Activated naive CD4-positive, alpha-beta T cell treated with anti-CD3 and anti-CD28 coated beads, Interleukin-2, amount 10 ng/mL, durations not matched to agents 7 days and 5 days (primary cell): ENCODE data around the gene ARHGAP42.

Experiments used
- CTCF ChIA-PET: fragments of 350-600 bp; sonication (Branson Sonifier 250); formaldehyde crosslinking; loops from one replicate; lab custom pipeline; 2021; ENCODE audit warnings: antibody characterized with exemption; lab: Charles Lee
- DNase-seq: peaks from one replicate; pipeline ENCODE4 v3.0.0-alpha.2; 2020
- H3K27ac Mint-ChIP-seq: one replicate; pipeline ENCODE4 v1.8.0; 2021; ENCODE audit warnings: mild to moderate bottlenecking, moderate library complexity, mixed read lengths
- H3K27me3 Mint-ChIP-seq: one replicate; pipeline ENCODE4 v1.8.0; 2021; ENCODE audit warnings: mild to moderate bottlenecking, mixed read lengths
- H3K36me3 Mint-ChIP-seq: one replicate; pipeline ENCODE4 v1.8.0; 2021; ENCODE audit warnings: mixed read lengths
- H3K4me1 Mint-ChIP-seq: one replicate; pipeline ENCODE4 v1.8.0; 2021; ENCODE audit warnings: mixed read lengths
- H3K4me3 Mint-ChIP-seq: one replicate; pipeline ENCODE4 v1.8.0; 2021; ENCODE audit warnings: mild to moderate bottlenecking, moderate library complexity, mixed read lengths
- H3K9me3 Mint-ChIP-seq: one replicate; pipeline ENCODE4 v1.8.0; 2021; ENCODE audit warnings: mixed read lengths

The ARHGAP42 gene

DNA sequence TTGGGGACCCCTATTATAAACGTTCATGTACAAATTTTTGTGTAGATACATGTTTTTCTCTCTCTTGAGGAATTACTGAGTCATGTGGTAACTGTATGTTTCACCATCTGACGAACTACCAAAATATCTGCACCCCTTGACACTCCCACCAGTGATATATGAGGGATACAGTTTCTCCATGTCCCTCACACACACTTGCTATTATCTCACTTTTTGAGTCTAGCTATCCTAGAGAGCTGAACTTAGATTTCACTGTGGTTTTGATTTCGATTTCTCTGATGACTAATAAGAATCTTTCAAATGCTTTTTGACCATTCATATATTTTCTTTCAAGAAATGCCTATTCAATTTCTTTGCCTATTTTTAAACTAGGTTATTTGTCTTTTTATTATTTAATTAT is 242.3 kb downstream of the ARHGAP42 start:
- no peaks in the 10 kb centered on the region for H3K9me3 Mint-ChIP-seq
- no peaks in the 10 kb centered on the region for H3K36me3 Mint-ChIP-seq
- DNase-seq: no peak
- no peaks in the 10 kb centered on the region for H3K27me3 Mint-ChIP-seq
- H3K4me1 Mint-ChIP-seq: no peaks in the 10 kb centered on the region
- no peak overlapping the region for H3K4me3 Mint-ChIP-seq
- H3K27ac Mint-ChIP-seq: no peak overlapping the region
- CTCF ChIA-PET: no interaction called here

DNA sequence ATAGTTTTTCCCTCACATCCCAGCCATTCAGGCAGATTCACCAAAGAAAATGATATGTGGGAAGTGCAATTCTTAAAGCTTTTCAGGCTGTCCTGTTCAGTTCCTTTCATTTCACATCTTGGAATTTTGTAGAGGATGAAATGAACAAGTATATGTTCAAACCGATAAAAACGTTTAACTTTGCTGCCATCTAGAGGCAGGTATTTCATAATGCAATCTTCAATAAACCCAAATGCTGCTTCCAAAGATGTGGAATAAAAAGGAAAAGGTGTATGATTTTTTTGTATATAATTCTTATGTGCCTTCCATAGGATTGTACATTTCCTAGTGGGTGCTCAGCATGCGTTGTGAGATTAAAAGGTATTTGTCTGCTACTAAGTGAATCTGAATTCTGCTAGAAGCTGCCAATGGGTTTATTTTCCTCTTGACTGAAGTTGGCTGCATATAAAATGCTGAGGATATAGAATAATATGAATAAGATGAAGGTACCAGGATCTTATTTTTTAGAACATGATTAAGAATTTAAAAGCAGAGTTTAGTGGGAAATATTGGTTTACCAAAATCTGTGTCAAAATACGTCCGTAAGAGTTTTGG is 243.2 kb downstream of the ARHGAP42 start:
- DNase-seq: no peak
- Mint-ChIP-seq H3K4me1 (no peaks in the 10 kb centered on the region), H3K9me3 (no peaks in the 10 kb centered on the region), H3K27me3 (no peaks in the 10 kb centered on the region), H3K27ac (no peak overlapping the region), H3K4me3 (no peak overlapping the region), H3K36me3 (no peaks in the 10 kb centered on the region)
- CTCF ChIA-PET: interaction anchor here (0.9 to 1.1 kb wide), 2 partner anchors 12 to 774 kb away, joined by 3 read pairs; no protein-coding TSS in a partner anchor

DNA sequence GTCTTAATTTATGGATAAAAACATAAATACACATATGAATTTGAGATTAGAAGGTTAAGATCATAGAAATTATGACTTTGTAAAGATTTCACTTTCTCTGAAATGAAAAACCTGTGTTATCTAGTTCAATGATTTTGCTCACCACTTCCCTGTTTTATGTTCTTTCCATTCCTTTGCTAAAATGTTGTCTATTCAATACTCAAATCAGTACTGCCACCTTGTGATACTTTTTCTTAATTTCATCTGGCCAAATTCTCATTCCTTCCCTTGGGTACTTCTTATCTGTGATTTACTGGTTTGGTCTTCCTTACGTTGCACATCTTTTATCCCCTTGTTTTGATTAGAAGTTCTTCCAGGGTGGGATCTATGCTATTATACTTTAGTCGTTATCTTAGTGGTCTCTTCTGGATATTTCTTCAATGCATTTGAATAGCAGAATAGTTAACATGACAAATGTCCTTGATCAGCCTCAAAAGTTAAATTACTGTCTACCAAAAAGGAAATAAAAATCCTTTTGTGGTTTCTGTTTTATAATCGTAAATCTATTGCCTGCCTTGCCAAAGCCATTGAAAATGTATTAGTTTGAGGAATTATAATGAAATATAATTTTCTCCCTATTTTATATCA is 245.5 kb downstream of the ARHGAP42 start:
- H3K9me3 Mint-ChIP-seq: no peaks in the 10 kb centered on the region
- no peaks in the 10 kb centered on the region for H3K36me3 Mint-ChIP-seq
- no peak for DNase-seq
- H3K27me3 Mint-ChIP-seq: no peaks in the 10 kb centered on the region
- no peak overlapping the region for H3K27ac Mint-ChIP-seq
- CTCF ChIA-PET: interaction anchor here (0.8 kb wide), 1 partner anchor 354 kb away, joined by 3 read pairs; no protein-coding TSS in a partner anchor
- H3K4me1 Mint-ChIP-seq: no peaks in the 10 kb centered on the region
- H3K4me3 Mint-ChIP-seq: no peak overlapping the region

DNA sequence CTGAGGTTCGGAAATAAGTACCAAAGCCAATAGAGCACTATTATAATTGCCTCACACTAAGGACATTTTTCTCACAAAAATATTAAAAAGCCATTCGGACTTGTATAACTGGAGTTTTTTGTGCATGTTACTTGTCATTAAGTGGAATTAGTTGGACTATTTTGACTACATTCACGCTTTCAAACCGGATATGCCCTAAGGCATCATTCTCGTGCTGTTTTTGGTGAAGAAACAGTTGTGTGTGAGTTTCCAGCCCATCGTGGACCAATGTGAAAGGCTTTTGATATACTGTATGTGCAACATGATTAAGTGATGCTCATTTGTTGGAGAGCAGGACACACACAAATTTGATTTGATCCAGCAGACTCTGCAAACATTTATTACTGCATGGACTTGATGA is 249.7 kb downstream of the ARHGAP42 start:
- Mint-ChIP-seq H3K9me3 (no peaks in the 10 kb centered on the region), H3K4me3 (no peak overlapping the region), H3K36me3 (no peaks in the 10 kb centered on the region), H3K4me1 (no peaks in the 10 kb centered on the region), H3K27me3 (no peaks in the 10 kb centered on the region), H3K27ac (no peak overlapping the region)
- CTCF ChIA-PET: no interaction called here
- DNase-seq: no peak

DNA sequence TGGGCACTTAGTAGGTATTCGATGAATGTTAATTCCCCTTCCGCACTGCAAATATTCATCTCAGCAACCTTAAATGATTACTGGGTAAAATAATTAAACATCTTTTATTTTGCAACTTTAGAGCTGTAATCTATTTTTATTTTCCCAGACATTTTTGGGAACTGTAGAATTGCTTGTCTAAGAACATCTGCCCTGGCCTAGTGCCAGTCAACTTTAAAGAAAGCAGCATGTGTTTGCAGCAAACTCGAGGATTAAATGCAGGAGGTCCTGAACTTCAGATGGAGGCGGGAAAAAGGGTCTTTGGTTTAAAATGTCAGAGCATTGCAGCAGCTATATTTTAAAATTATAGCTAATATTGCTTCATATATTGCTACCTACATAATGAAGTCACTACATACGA is 252.5 kb downstream of the ARHGAP42 start:
- H3K9me3 Mint-ChIP-seq: no peaks in the 10 kb centered on the region
- CTCF ChIA-PET: interaction anchor here (0.6 kb wide), 1 partner anchor 569 kb away, joined by 3 read pairs; no protein-coding TSS in a partner anchor
- H3K27me3 Mint-ChIP-seq: no peaks in the 10 kb centered on the region
- no peak overlapping the region for H3K4me3 Mint-ChIP-seq
- DNase-seq: no peak
- no peaks in the 10 kb centered on the region for H3K36me3 Mint-ChIP-seq
- no peak overlapping the region for H3K27ac Mint-ChIP-seq
- H3K4me1 Mint-ChIP-seq: no peaks in the 10 kb centered on the region

DNA sequence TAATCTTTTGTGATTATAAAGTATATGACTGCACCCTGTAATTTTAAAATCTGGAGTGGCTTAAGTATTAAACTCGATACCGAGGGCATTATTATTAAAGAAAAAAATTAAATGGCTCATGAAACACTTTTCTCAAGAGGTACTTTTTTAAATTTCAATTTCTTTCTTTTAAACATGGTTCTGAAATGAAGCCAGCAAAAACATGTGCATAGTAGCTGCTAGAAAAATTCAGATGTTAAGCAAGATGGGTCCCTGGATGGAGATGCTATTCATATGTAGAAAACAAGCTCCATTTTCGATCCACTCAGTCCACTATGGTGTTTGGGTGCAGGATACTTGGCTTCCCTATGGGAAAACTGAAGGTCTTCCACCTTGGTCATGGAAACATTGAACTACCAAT is 253.0 kb downstream of the ARHGAP42 start:
- CTCF ChIA-PET: interaction anchor here (0.6 kb wide), 1 partner anchor 568 kb away, joined by 3 read pairs; no protein-coding TSS in a partner anchor
- Mint-ChIP-seq H3K27me3 (no peaks in the 10 kb centered on the region), H3K36me3 (no peaks in the 10 kb centered on the region), H3K4me1 (no peaks in the 10 kb centered on the region), H3K9me3 (no peaks in the 10 kb centered on the region), H3K4me3 (no peak overlapping the region), H3K27ac (no peak overlapping the region)
- DNase-seq: no peak

DNA sequence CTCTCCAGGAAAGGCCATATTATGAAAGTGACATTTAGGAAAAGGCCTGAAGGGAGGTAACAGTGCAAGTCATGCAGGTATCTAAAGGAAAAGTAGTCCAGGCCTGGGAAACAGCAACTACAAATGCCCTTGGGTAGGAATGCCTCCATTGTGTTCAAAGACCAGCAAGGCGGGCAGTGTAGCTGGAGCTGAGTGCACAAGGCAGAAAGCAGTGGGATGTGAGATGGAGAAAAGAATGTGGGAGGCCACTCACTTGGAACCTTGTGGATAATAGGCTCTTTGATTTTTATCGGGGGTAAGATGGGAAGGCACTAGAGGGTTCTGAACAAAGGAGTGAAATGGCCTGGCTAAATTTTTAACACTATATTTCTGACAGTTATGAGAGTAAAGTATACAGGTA is 253.9 kb downstream of the ARHGAP42 start:
- no peaks in the 10 kb centered on the region for H3K36me3 Mint-ChIP-seq

DNA sequence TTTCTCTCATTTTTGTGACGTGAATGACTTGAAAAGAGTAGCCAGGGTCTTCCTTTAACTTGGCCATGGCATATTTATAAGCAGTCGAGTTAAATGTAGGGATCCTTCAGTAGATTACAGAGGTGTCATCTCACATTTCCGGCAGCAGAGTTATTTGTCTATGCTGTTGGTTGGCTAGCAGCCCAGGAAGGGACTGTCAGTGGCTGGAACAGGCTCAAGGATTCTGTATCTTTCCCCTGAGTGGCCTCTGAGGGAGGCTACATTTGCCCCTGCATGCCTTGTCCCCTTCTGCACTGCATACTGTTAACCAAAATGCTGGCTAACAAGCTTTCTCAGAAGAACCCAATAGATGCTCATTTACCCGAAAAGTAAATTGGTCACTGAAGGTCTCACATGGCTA is 254.9 kb downstream of the ARHGAP42 start:
- Mint-ChIP-seq H3K27ac (no peak overlapping the region), H3K4me1 (no peaks in the 10 kb centered on the region), H3K4me3 (no peak overlapping the region), H3K27me3 (no peaks in the 10 kb centered on the region), H3K36me3 (no peaks in the 10 kb centered on the region), H3K9me3 (no peaks in the 10 kb centered on the region)
- CTCF ChIA-PET: no interaction called here
- no peak for DNase-seq

More for the DNA sequence above, 253.9 kb downstream of the ARHGAP42 start:
- no peak for DNase-seq
- Mint-ChIP-seq H3K4me1 (no peaks in the 10 kb centered on the region), H3K27me3 (no peaks in the 10 kb centered on the region), H3K4me3 (no peak overlapping the region), H3K9me3 (no peaks in the 10 kb centered on the region), H3K27ac (no peak overlapping the region)
- CTCF ChIA-PET: no interaction called here

DNA sequence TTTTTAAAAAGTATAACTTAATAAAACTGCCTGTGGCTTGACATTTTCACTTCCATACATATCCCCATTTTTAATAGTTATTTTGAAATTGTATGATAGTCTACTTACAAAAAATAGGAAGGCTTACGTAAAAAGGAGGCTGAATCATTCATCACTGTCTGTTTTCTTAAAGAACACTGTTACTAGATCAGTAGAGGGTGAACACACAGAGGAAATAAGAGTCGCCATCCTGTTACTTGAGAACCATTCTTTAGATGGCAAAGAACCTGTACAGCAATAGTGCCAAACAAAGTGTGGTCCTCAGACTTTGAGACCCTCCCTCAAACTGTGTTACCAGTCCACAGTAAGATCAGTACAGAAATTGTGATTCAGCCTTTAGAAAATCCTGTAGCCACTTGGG is 261.8 kb downstream of the ARHGAP42 start:
- H3K4me1 Mint-ChIP-seq: no peaks in the 10 kb centered on the region

DNA sequence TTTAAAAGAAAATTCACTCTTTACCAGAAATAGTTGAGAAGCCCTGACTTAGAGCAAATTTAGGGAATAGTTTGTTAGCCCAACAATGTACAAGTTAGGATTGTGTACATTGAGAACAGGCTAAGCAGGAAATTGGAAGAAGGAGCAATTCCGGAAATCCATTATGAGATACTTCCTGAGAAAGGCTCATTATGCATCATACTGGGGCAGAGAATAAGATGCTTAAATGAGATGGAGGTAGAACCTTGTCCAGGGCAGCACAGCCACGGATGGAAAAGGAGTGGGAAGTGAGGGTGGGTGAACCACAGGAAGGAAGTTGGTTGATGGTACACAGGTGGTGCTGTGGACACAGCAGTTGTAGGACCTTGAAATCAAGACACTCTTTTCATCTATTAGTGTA is 262.4 kb downstream of the ARHGAP42 start:
- Mint-ChIP-seq H3K27me3 (no peaks in the 10 kb centered on the region), H3K4me1 (no peaks in the 10 kb centered on the region), H3K9me3 (no peaks in the 10 kb centered on the region), H3K4me3 (no peak overlapping the region), H3K36me3 (no peaks in the 10 kb centered on the region), H3K27ac (no peak overlapping the region)
- DNase-seq: no peak
- CTCF ChIA-PET: no interaction called here

More for the DNA sequence above, 261.8 kb downstream of the ARHGAP42 start:
- no peak overlapping the region for H3K4me3 Mint-ChIP-seq
- no peak for DNase-seq
- CTCF ChIA-PET: no interaction called here
- no peak overlapping the region for H3K27ac Mint-ChIP-seq
- no peaks in the 10 kb centered on the region for H3K9me3 Mint-ChIP-seq
- no peaks in the 10 kb centered on the region for H3K36me3 Mint-ChIP-seq
- H3K27me3 Mint-ChIP-seq: no peaks in the 10 kb centered on the region

DNA sequence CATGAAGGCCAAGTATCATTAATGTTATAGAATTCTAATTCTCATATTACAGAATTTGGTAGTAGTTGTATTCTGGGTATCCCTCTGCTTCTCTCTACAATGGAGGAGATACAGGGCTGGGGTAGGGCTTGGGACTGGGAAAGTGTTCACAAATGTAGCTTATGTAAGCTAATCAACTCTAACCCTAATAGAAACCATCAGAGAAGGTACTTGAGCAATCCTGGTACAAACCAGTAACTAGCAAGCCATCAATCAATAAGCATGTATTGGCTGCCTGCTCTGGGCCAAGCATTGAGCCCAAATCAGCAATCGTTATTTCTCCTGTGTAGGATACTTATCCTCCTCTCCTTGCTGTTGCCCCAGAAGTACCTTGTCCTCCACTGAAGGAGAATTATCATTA is 268.2 kb downstream of the ARHGAP42 start:
- H3K4me3 Mint-ChIP-seq: no peak overlapping the region
- H3K36me3 Mint-ChIP-seq: no peaks in the 10 kb centered on the region
- H3K27me3 Mint-ChIP-seq: no peaks in the 10 kb centered on the region
- DNase-seq: no peak
- CTCF ChIA-PET: no interaction called here
- no peaks in the 10 kb centered on the region for H3K4me1 Mint-ChIP-seq
- H3K27ac Mint-ChIP-seq: no peak overlapping the region
- H3K9me3 Mint-ChIP-seq: no peaks in the 10 kb centered on the region

DNA sequence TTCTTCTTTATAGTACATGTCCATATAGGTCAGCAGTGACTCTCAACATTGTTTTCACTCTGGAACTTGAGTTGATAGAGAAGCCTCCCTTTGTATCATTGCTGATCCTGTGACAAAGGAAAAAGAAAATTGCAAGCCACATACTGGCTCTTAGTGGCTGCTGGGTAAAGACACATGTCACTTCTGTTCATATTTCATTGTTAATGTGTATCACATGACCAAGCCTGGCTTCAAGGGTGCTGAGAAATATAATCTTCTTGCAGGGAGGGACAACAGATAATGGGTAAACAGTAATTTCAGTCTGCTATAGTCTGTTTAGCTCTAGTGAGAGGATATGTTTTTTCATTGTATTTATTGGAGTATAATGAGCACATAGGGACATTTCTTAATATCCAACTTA is 269.3 kb downstream of the ARHGAP42 start:
- no peaks in the 10 kb centered on the region for H3K36me3 Mint-ChIP-seq
- H3K4me1 Mint-ChIP-seq: no peaks in the 10 kb centered on the region
- H3K27me3 Mint-ChIP-seq: no peaks in the 10 kb centered on the region
- no peaks in the 10 kb centered on the region for H3K9me3 Mint-ChIP-seq
- H3K4me3 Mint-ChIP-seq: no peak overlapping the region
- DNase-seq: no peak
- CTCF ChIA-PET: no interaction called here
- H3K27ac Mint-ChIP-seq: no peak overlapping the region

DNA sequence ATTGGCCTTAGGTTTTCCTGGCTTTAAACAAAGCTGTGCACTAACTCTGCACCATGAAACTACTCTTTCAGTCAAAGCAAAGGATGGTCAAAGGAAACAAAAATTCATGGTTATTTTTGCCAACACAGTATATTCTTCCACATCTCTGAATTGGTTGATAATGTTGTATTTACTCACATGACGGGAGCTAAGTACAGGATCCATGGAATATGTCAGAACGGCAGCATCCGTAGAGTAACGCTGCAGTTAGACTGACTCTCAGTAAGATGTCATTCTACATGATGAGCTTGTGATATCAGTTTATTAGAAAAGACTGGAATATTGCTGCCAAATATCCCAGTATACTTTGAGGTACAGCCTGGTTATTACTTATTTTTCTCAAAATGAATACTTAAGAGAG is 270.4 kb downstream of the ARHGAP42 start:
- Mint-ChIP-seq H3K27ac (no peak overlapping the region), H3K27me3 (no peaks in the 10 kb centered on the region), H3K36me3 (no peaks in the 10 kb centered on the region), H3K9me3 (no peaks in the 10 kb centered on the region), H3K4me1 (no peaks in the 10 kb centered on the region), H3K4me3 (no peak overlapping the region)
- no peak for DNase-seq
- CTCF ChIA-PET: no interaction called here

DNA sequence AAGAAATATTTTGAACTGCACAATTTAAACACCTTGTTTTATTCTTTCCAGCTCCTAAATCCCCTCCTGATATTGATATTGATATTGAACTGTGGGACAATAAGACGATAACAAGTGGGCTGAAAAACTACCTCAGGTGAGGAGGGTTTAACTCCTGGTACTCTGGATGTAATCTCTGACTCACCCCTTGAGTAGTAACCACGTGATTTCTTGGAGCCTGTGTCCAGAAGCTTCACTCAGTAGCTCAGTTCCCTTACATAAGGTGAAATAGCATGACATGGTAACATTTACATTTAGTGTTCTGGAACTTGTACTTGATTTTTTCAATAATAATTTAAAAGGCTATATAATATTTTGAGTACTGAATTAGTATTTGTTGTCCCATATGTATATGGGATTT is 274.5 kb downstream of the ARHGAP42 start:
- Mint-ChIP-seq H3K36me3 (no peaks in the 10 kb centered on the region), H3K27me3 (no peaks in the 10 kb centered on the region), H3K4me1 (no peaks in the 10 kb centered on the region), H3K9me3 (no peaks in the 10 kb centered on the region), H3K27ac (no peak overlapping the region), H3K4me3 (no peak overlapping the region)
- CTCF ChIA-PET: no interaction called here
- DNase-seq: no peak

DNA sequence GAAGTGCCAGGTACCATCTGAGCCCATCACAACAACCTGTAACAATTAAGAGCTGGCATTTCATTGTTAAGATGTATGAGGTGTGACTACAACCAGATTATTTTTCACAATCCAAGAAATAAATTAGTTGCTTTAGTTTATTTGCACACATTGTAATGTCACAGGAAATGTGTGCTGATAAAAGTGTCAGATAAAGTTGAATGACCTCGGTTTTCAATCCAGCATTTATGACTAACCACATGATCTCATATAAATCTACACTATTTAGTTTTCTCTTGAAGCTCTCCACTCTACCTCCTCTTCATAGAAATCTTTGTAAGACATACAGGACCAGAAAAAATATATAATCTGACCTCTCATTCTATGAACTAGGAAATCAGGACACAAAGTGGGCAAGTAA is 276.3 kb downstream of the ARHGAP42 start:
- H3K27ac Mint-ChIP-seq: no peak overlapping the region
- no peak for DNase-seq
- no peaks in the 10 kb centered on the region for H3K9me3 Mint-ChIP-seq
- H3K36me3 Mint-ChIP-seq: no peaks in the 10 kb centered on the region
- no peak overlapping the region for H3K4me3 Mint-ChIP-seq
- H3K4me1 Mint-ChIP-seq: no peaks in the 10 kb centered on the region
- H3K27me3 Mint-ChIP-seq: no peaks in the 10 kb centered on the region
- CTCF ChIA-PET: no interaction called here
